GM12878 (cell line): ENCODE data around the gene CAPN8.

Experiments used
- BACH1 ChIP-seq: fragments of 450-650 bp; IDR thresholded peaks from 2 replicates; pipeline ENCODE4 v1.6.1; 2017; ENCODE audit warnings: mild to moderate bottlenecking, borderline replicate concordance
- CHD4 ChIP-seq: fragments of 200-600 bp; sonication (generic); IDR thresholded peaks from 2 replicates; pipeline ENCODE4 v1.6.1; 2016; ENCODE audit warnings: mild to moderate bottlenecking
- EZH2 ChIP-seq: IDR thresholded peaks from 2 replicates; pipeline ENCODE4 v1.6.1; 2012; ENCODE audit warnings: low read depth, mild to moderate bottlenecking, control low read depth, inconsistent platforms, low read length, borderline replicate concordance; ENCODE audit not compliant: control insufficient read depth
- POLR2A ChIP-seq: IDR thresholded peaks from 2 replicates; pipeline ENCODE4 v1.6.1; 2011; ENCODE audit warnings: low read depth, mild to moderate bottlenecking, low read length
- RAD21 ChIP-seq: IDR thresholded peaks from 2 replicates; pipeline ENCODE4 v1.6.1; 2011; ENCODE audit warnings: mild to moderate bottlenecking, low read depth, low read length, moderate library complexity; ENCODE audit not compliant: insufficient read depth

GRCh38 chr1:223662943-223663342 is 2.6 kb downstream of the CAPN8 start:
- TF ChIP-seq POLR2A, result no peak
- TF ChIP-seq CHD4, result no peak
- no peak for TF ChIP-seq BACH1
- TF ChIP-seq RAD21, result no peak
- TF ChIP-seq EZH2, result no peak
